K562 (cell line): Measurements from ENCODE around the gene LENG8. TPM values are rescaled to one million over a fixed set of nuclear protein-coding genes. Genes with fewer than 3 reads are reported as not detected.

Source experiments
- ATAC-seq: fragments of 200-7000 bp; cut with Tn5 transposase; 3 replicates; pipeline ENCODE4 v1.9.1; 2020; ENCODE audit warnings: moderate library complexity
- BruUV-seq: library from RNA; stranded (reverse); fragments of 400-500 nt; replicated peaks from 2 replicates; lab custom pipeline; 2021; lab: Mats Ljungman, UMichigan
- CTCF ChIA-PET: fragments of 300-600 bp; formaldehyde crosslinking; extraction: SDS; loops from one replicate; lab custom pipeline; 2021; ENCODE audit warnings: low intra/inter-chr PET ratio; lab: Yijun Ruan, JAX
- POLR2A ChIA-PET: fragments of 300-600, 350-650 bp; sonication (Branson Sonifier 250); formaldehyde crosslinking; extraction: SDS; loops from one replicate; lab custom pipeline; 2021; ENCODE audit warnings: antibody characterized with exemption, inconsistent platforms; lab: Yijun Ruan, JAX
- DNase-seq, 4 experiments: peaks; one replicate each; pipeline versions ENCODE4 v3.0.0 to v3.0.0-alpha.2; 2011 to 2018; ENCODE audit warnings: low spot score in 3 of 4, mixed read lengths in 3 of 4; ENCODE audit errors: extremely low read depth in 1 of 4
- FAIRE-seq: peaks from 2 replicates; lab custom pipeline; 2011; peaks lifted over from hg19 to GRCh38; lab: Jason Lieb, UNC
- H2AFZ ChIP-seq: 2 replicates; pipeline ENCODE4 v1.6.0; 2011; ENCODE audit warnings: low read depth, low read length, control low read depth, inconsistent platforms
- H3K27ac ChIP-seq: fragments of 200-600 bp; 3 replicates; pipeline ENCODE4 v1.8.0; 2011; ENCODE audit warnings: low read depth, mild to moderate bottlenecking, control low read depth, inconsistent platforms, low read length, moderate library complexity, mixed read lengths; ENCODE audit errors: extremely low read depth
- H3K27me3 ChIP-seq, 2 experiments: fragments of 300-600 bp in 1 of 2; 2 replicates in 1 of 2; 3 replicates in 1 of 2; pipeline versions ENCODE4 v1.6.0 to v1.8.0; 2011; ENCODE audit warnings: inconsistent platforms in 2 of 2, low read length in 2 of 2, mild to moderate bottlenecking in 1 of 2, mixed read lengths in 1 of 2, moderate library complexity in 1 of 2; ENCODE audit not compliant: control insufficient read depth in 2 of 2, insufficient read depth in 2 of 2
- H3K36me3 ChIP-seq: fragments of 300-600 bp; 3 replicates; pipeline ENCODE4 v1.8.0; 2011; ENCODE audit warnings: mild to moderate bottlenecking, low read length, inconsistent platforms; ENCODE audit not compliant: control insufficient read depth, insufficient read depth
- H3K4me1 ChIP-seq, 2 experiments: fragments of 200-600 bp in 1 of 2; replicated peaks in 1 of 2; 2 replicates in 1 of 2; 3 replicates in 1 of 2; pipeline versions ENCODE4 v1.5.1 to v1.8.0; 2011; ENCODE audit warnings: inconsistent platforms in 2 of 2, low read length in 2 of 2, mild to moderate bottlenecking in 1 of 2, mixed read lengths in 1 of 2, moderate library complexity in 1 of 2; ENCODE audit not compliant: control insufficient read depth in 2 of 2, insufficient read depth in 2 of 2
- H3K4me2 ChIP-seq: 2 replicates; pipeline ENCODE4 v1.6.1; 2011; ENCODE audit warnings: low read length, control low read depth, inconsistent platforms, mixed read lengths; ENCODE audit not compliant: insufficient read depth
- H3K4me3 ChIP-seq: fragments of 200-600 bp; sonication (generic), shearing (Covaris generic); 2 replicates; pipeline ENCODE4 v1.5.1; 2016; ENCODE audit warnings: control low read depth, inconsistent platforms
- H3K79me2 ChIP-seq: fragments of 200-600 bp; 3 replicates; pipeline ENCODE4 v1.8.0; 2011; ENCODE audit warnings: low read length, inconsistent platforms; ENCODE audit not compliant: control insufficient read depth, insufficient read depth
- H3K9ac ChIP-seq, 2 experiments: 2 replicates each; pipeline versions ENCODE4 v1.6.0 to v1.6.1; 2011; ENCODE audit warnings: low read depth in 2 of 2, low read length in 2 of 2, control low read depth in 1 of 2, inconsistent platforms in 1 of 2, mild to moderate bottlenecking in 1 of 2, mixed read lengths in 1 of 2; ENCODE audit not compliant: insufficient read depth in 1 of 2
- H3K9me1 ChIP-seq: one replicate; pipeline ENCODE4 v1.6.0; 2011; ENCODE audit warnings: inconsistent platforms, mild to moderate bottlenecking, low read length, moderate library complexity; ENCODE audit not compliant: control insufficient read depth, insufficient read depth
- H3K9me3 ChIP-seq: replicated peaks from 2 replicates; pipeline ENCODE4 v1.5.1; 2011; ENCODE audit warnings: low read depth, low read length, inconsistent platforms; ENCODE audit not compliant: control insufficient read depth, insufficient read depth
- H4K20me1 ChIP-seq: replicated peaks from 2 replicates; pipeline ENCODE4 v1.6.1; 2011; ENCODE audit warnings: low read length, inconsistent platforms, mixed read lengths; ENCODE audit not compliant: control insufficient read depth, insufficient read depth
- ETV6 ChIP-seq, 3 experiments: fragments of 150-350 bp in 1 of 3; sonication (generic) in 1 of 3; formaldehyde crosslinking in 1 of 3; IDR thresholded peaks; 2 replicates each; pipeline versions ENCODE4 v1.6.1 to v1.8.0; 2014 to 2022; ENCODE audit warnings: borderline replicate concordance in 2 of 3, low read depth in 2 of 3, antibody characterized with exemption in 1 of 3, low read length in 1 of 3, mild to moderate bottlenecking in 1 of 3, missing genetic modification reagents in 1 of 3
- FOXK1 ChIP-seq: sonication (generic); formaldehyde crosslinking; IDR thresholded peaks from 2 replicates; pipeline ENCODE4 v1.8.0; 2022; ENCODE audit warnings: missing genetic modification reagents, mild to moderate bottlenecking, borderline replicate concordance
- HNRNPLL ChIP-seq: fragments of 200-400 bp; formaldehyde crosslinking; IDR thresholded peaks from 2 replicates; pipeline ENCODE4 v1.6.1; 2017; ENCODE audit warnings: low read length, low read depth, mild to moderate bottlenecking; ENCODE audit not compliant: poor library complexity, severe bottlenecking
- KDM2B ChIP-seq: fragments of 250-450 bp; sonication (Bioruptor Pico); IDR thresholded peaks from 2 replicates; pipeline ENCODE4 v1.8.0; 2021; ENCODE audit warnings: mild to moderate bottlenecking, moderate library complexity
- TSC22D4 ChIP-seq: fragments of 450-650 bp; IDR thresholded peaks from 2 replicates; pipeline ENCODE4 v1.6.1; 2016; ENCODE audit warnings: missing genetic modification characterization, missing biosample characterization, control low read depth
- ZFP30 ChIP-seq: fragments of 250-450 bp; sonication (Bioruptor Pico); IDR thresholded peaks from 2 replicates; pipeline ENCODE4 v1.8.0; 2022; ENCODE audit warnings: moderate library complexity, mild to moderate bottlenecking, inconsistent platforms, borderline replicate concordance
- ZFP36 ChIP-seq: fragments of 150-350 bp; IDR thresholded peaks from 2 replicates; pipeline ENCODE4 v1.6.1; 2018; ENCODE audit warnings: low read length, low read depth; ENCODE audit not compliant: partially characterized antibody
- ZNF79 ChIP-seq: fragments of 250-450 bp; sonication (Bioruptor Pico); IDR thresholded peaks from 2 replicates; pipeline ENCODE4 v1.4.0; 2020; ENCODE audit warnings: low read depth, mild to moderate bottlenecking, moderate library complexity
- WGBS: fragments of 100-300 bp; shearing (Covaris generic); methylation state at CpG from one replicate; pipeline ENCODE4 v1.1.6; 2016; ENCODE audit warnings: low coverage, mixed read lengths; ENCODE audit not compliant: insufficient coverage; ENCODE audit errors: missing lambda C conversion rate; 5-methylcytosine and 5-hydroxymethylcytosine counted together
- in situ Hi-C: fragments of 300-500 bp; cut with MboI; formaldehyde crosslinking; loops from 4 replicates; pipeline ENCODE4 v1.15.0; 2018; ENCODE audit warnings: inconsistent platforms, mixed read lengths
- intact Hi-C: fragments of 100-400 bp; cut with micrococcal nuclease; formaldehyde crosslinking; loops from 2 replicates; pipeline ENCODE4 v1.14.2; 2022
- polyA plus RNA-seq, 8 experiments: library from polyadenylated mRNA; depleted of rRNA in 4 of 8; stranded (reverse) in 5 of 8; unstranded in 3 of 8; fragments of >200 nt; fragmentation: Nextera tagmentation in 2 of 8; fragmentation: Illumina TruSeq in 1 of 8; extraction: Ambion mirVana in 2 of 8; extraction: Trizol in 1 of 8; gene quantifications; 2 replicates each; pipeline versions ENCODE4 v1.2.1 to v1.2.3, GENCODE V29; 2011 to 2014; ENCODE audit warnings: inconsistent platforms in 1 of 8, missing spikeins in 1 of 8
- total RNA-seq, 7 experiments: library from RNA; depleted of rRNA in 6 of 7; stranded (reverse); fragments of >200 nt in 6 of 7; fragmentation: Illumina TruSeq in 2 of 7; extraction: Trizol in 2 of 7; gene quantifications; 2 replicates each; pipeline versions ENCODE4 v1.2.1 to v1.2.3, GENCODE V29; 2011 to 2021; ENCODE audit warnings: low replicate concordance in 1 of 7
- TF ChIP-seq, protein P1 (sequence below): IDR thresholded peaks from 2 replicates; pipeline ENCODE4 v1.6.1; 2016; ENCODE audit warnings: missing genetic modification characterization, missing compliant biosample characterization
- TF ChIP-seq, protein P2 (sequence below), 2 experiments: fragments of 200-800 bp in 1 of 2; sonication (Bioruptor generic) in 1 of 2; sonication (generic) in 1 of 2; formaldehyde crosslinking in 1 of 2; IDR thresholded peaks in 1 of 2; conservative IDR thresholded peaks in 1 of 2; 2 replicates each; pipeline versions ENCODE4 v1.5.0 to v1.6.1; 2016 to 2020; ENCODE audit warnings: missing compliant biosample characterization in 1 of 2, missing genetic modification characterization in 1 of 2, missing genetic modification reagents in 1 of 2

The LENG8 gene
- total and polyA plus RNA-seq, 9 of the 15 experiments (the other 6 are each of a cell fraction or from before 2014, with no cell fraction given), result 0.74 to 146 (median 28.1) TPM

DNA sequence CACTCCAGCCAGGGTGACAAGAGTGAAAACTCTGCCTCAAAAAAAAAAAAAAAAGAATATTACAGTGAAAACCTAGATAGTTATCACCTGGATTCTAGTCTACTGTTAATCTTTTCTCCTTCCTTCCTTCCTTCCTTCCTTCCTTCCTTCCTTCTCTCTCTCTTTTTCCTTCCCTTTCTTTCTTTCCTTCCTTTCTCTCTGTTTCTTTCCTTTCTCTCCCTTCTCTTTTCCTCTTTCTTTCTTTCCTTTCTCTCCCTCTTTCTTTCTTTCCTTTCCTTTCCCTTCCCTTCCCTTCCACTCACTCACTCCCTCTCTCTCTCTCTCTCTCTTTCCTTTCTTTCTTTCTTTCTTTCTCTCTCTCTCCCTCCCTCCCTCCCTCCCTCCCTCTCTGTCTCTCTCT, 43.4 kb upstream of the LENG8 start:
- DNase-seq, result no peak
- intact Hi-C loops, result no loop called here
- Histone ChIP-seq H3K4me3 (no peak overlapping the region), H3K4me2 (no peak overlapping the region), H3K9me1 (no peaks in the 10 kb centered on the region), H3K4me1 (no peaks in the 10 kb centered on the region), H3K27me3 (peaks cover 2 to 7% of the 10 kb centered on the region in 2 experiments; a peak in 3 of 5 replicates), H3K79me2 (no peaks in the 10 kb centered on the region), H3K9me3 (no peaks in the 10 kb centered on the region), H3K27ac (no peak overlapping the region), H3K9ac (no peak overlapping the region), H3K36me3 (no peaks in the 10 kb centered on the region), H2AFZ (no peak overlapping the region), H4K20me1 (no peaks in the 10 kb centered on the region)
- POLR2A ChIA-PET, result no interaction called here
- TF ChIP-seq ETV6 (IDR thresholded peaks at IDR 0.05; ENCODE audit: borderline replicate concordance in 1 of 2, low read depth in 2 of 2, low read length in 1 of 2) (no peak), ETV6 (CRISPR knock-in tag; IDR thresholded peaks at IDR 0.05; ENCODE audit: borderline replicate concordance) (no peak)
- TF ChIP-seq, protein P1, sequence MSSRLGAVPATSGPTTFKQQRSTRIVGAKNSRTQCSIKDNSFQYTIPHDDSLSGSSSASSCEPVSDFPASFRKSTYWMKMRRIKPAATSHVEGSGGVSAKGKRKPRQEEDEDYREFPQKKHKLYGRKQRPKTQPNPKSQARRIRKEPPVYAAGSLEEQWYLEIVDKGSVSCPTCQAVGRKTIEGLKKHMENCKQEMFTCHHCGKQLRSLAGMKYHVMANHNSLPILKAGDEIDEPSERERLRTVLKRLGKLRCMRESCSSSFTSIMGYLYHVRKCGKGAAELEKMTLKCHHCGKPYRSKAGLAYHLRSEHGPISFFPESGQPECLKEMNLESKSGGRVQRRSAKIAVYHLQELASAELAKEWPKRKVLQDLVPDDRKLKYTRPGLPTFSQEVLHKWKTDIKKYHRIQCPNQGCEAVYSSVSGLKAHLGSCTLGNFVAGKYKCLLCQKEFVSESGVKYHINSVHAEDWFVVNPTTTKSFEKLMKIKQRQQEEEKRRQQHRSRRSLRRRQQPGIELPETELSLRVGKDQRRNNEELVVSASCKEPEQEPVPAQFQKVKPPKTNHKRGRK (tag), result peak; percentile 67
- no peak for ATAC-seq
- no TSS peak for BruUV-seq
- in situ Hi-C loops, result no loop called here
- CTCF ChIA-PET, result no interaction called here
- no peak for FAIRE-seq

GRCh38 chr19:54407780-54408179, 41.2 kb upstream of the LENG8 start:
- in situ Hi-C loops, result no loop called here
- TF ChIP-seq KDM2B (no peak), ZFP30 (no peak), HNRNPLL (no peak), TSC22D4 (no peak), ZNF79 (CRISPR knock-in tag) (no peak), FOXK1 (no peak), ZFP36 (no peak)
- TF ChIP-seq, protein P2, sequence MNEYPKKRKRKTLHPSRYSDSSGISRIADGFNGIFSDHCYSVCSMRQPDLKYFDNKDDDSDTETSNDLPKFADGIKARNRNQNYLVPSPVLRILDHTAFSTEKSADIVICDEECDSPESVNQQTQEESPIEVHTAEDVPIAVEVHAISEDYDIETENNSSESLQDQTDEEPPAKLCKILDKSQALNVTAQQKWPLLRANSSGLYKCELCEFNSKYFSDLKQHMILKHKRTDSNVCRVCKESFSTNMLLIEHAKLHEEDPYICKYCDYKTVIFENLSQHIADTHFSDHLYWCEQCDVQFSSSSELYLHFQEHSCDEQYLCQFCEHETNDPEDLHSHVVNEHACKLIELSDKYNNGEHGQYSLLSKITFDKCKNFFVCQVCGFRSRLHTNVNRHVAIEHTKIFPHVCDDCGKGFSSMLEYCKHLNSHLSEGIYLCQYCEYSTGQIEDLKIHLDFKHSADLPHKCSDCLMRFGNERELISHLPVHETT (CRISPR knock-in tag; conservative IDR thresholded peaks at IDR 0.05 in 1 of 2, IDR thresholded peaks at IDR 0.05 in 1 of 2), result no peak

More at GRCh38 chr19:54407780-54408179, 41.2 kb upstream of the LENG8 start:
- ATAC-seq, result no peak
- 12% methylated on average over 7 of the region's 7 CpGs for WGBS
- H3K9me3 ChIP-seq, result no peaks in the 10 kb centered on the region
- FAIRE-seq, result no peak
- H3K9ac ChIP-seq, result no peak overlapping the region
- intact Hi-C loops, result no loop called here
- no peak overlapping the region for H3K27ac ChIP-seq
- no peak for DNase-seq
- no peak overlapping the region for H3K4me3 ChIP-seq
- no peaks in the 10 kb centered on the region for H3K9me1 ChIP-seq
- ChIA-PET POLR2A (no interaction called here), CTCF (no interaction called here)
- H2AFZ ChIP-seq, result no peak overlapping the region
- H3K36me3 ChIP-seq, result no peaks in the 10 kb centered on the region
- no peaks in the 10 kb centered on the region for H3K4me1 ChIP-seq
- peaks cover 2 to 6% of the 10 kb centered on the region in 2 experiments; a peak in 3 of 5 replicates for H3K27me3 ChIP-seq
- no peaks in the 10 kb centered on the region for H3K79me2 ChIP-seq
- H4K20me1 ChIP-seq, result no peaks in the 10 kb centered on the region
- BruUV-seq, result no TSS peak
- H3K4me2 ChIP-seq, result no peak overlapping the region
